ENCODE results near the gene RIMBP2.
"Not testable (repeated sequence)": the region's sequence is repeated elsewhere in the genome, so short reads cannot be mapped to it uniquely, and the experiment has no call there.

RIMBP2 gene

DNA sequence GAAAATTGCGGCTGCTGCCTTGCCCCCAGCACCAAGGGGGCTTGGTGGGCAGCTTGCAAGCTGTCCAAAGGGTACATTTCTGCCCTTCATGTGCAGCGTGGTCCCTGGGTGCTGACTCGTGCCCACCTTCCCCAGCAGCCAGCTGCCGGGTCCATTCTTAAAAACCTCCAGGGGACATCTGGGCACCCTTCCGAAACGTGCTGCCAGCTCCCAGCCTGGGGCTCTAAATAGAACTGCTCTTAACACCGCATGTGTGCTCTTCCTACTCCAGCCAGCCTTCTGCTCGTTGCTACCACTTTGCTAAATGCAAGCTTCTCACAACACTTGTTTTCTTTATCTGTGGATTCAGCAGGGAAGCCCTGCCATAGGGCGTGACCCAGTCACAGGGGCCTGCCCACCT is 66.0 kb downstream of the RIMBP2 start:
- DNase-seq: no peak

DNA sequence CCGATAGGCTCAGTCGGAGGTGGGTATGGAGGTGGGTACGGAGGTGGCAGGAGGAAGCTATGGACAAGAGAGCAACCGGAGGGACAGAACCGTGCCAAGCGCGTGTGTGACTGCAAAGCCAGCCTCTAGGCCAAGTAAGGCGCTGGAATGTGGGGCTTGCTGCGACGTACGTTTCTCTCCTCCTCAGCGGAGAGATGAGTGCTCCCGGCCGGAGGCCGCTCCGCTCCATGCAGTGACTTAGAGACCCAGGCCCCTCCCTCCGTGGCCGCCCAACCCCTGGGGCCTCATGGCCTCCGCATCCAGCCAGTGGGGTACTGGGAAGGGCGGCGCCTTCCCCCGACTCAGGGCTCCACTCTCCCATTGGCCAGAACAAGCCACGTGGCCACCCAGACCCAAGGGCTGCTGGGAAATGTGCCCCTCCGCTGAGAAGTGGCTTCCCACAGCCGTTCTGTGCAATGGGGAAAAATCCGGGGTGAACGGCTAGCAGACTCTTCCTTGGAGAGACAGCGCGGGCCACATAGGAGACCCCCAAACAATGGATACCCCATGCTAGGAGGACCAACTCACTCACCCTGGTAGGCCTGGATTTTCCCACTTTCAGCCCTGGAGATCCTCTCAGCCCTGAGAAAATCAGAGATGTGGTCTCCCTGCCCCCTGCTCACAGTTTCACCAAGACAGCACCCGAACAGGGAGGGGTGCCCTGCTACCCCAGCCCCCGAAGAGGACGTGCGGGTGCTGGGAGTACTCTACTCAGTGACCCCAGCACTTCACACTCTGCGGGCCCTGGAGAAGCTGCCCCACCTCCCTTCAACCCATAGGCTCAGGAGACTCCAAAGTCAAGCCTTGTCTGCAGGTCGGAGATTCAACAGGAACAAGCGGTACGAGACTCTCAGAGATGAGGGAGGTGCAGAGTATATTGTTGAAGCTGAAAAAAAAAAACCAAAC is 66.7 kb downstream of the RIMBP2 start:
- DNase-seq: no peak

DNA sequence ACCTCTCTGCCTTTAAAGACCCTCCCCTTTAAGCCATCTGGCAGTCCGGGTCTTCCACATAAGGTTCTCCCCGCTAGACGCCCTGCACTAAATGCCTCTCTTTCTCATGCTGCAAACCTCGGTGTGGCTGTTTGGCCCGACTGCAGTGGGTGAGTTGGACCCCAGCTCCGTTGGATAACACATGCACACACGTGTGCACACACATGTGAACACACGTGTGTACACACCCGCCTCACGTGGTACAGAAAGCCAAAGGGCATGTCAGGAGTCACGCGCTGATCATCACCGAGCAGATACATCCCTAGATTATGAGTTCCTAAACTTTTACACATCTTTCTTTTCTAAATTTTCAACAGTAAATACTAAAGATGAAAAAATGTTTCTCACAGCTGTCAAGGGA is 68.3 kb downstream of the RIMBP2 start:
- no peak for DNase-seq

DNA sequence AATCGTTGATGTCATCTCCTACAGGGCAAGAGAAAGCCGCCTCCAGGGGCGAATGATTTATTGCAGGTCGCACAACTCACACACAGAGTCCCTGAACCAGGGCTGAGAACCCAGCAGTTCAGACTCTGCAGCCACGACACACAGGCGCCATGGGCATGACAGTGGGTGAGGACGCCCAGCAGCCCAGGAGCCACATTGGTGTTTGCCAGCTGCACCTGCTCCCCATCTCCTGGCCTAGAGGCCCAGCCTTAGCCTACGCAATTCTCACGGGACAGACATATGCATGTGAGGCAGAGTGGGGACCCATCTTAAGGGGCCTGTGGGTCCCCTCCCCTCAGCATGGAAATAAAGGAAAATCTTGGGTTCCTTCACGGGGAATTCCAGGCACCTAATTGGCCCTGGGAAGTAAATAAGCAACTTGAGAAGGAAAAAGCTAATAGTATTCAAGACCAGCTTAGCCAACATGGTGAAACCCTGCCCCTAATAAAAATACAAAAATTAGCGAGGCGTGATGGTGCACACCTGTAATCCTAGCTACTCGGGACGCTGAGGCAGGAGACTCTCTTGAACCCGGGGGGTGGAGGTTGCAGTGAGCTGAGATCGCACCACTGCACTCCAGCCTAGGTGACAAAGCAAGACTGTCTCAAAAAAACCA is 69.3 kb downstream of the RIMBP2 start:
- DNase-seq: no peak

DNA sequence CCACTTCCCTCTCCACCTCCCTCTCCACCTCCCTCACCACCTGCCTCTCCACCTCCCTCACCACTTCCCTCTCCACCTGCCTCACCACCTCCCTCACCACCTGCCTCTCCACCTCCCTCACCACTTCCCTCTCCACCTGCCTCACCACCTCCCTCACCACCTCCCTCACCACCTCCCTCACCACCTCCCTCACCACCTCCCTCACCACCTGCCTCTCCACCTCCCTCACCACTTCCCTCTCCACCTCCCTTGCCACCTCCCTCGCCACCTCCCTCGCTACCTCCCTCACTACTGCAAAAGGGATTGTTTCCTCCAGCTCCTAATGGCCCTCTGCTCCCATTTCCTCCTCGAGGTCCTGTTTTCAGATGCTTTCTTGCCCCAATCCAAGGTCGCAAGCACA is 69.9 kb downstream of the RIMBP2 start:
- not testable (repeated sequence) for DNase-seq

DNA sequence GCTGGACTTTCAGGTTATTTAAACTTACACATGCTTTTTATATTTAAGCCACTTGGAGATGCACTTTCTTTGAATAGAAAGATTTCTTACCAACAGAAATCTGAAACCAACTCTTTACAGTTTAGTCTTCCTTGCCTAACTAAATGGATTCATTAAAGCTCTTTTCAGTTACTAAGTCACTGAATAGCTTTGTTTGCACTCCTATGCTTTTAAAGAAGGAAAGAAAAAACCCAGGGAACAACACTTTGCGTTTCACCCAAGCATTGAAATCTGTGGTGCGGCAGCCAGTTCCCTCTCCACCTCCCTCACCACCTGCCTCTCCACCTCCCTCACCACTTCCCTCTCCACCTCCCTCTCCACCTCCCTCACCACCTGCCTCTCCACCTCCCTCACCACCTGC is 70.3 kb downstream of the RIMBP2 start:
- DNase-seq: no peak

DNA sequence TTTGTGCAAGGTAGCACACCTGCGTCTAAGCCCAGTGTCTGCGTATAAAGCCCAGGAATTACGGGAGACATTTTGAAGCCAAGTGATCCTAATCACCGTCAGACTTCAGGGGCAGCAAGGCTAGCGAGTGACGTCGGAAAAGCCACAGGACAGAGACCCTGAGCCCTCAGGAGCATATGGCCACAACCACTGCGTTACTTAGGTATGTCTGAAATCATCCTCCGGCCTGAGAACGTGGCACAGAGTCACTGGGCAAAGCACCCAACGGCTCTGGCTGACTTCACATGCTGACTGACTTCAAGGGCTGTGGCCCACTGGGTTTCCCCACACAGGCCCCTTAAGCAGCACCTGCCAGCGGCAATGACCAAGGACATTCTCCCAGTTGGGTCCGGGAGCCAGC is 71.5 kb downstream of the RIMBP2 start:
- no peak for DNase-seq

DNA sequence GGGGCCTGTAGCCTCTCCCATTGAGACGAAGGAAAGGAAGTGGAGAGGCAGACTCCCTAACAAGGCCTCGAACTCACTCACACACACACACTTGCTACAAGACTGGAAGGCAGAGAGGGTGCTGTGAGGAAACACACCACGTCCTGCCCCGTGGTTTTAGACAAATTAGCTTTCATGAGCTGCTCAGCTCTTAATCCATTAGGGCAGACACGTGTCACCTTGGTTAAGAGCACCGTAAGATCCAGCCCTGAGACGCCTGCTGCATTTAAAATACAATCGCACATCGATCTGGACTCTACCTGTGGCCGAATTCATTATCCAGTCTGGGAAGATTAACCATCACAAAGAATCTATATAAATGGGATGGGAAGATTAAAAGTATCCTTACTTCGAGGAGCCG is 72.0 kb downstream of the RIMBP2 start:
- DNase-seq: no peak

DNA sequence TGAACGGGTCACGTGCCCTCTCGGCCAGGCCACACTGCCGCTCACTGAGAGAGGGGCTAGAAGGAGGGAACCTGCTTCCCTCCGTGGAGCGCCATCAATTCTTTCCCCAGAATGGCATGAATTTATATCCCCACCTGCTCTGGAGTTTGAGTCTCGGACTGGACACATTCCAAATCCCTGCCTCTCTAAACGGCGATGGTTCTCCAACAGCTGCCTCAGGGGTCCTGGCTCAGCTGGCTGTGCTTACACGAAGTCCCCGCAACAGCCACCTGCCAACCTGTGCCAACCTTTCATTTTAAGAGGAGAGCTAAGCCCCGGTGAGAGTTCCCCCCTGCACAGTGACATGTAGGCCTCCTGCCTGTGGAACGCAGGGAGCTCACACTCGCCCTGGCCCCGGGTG is 73.2 kb downstream of the RIMBP2 start:
- no peak for DNase-seq

DNA sequence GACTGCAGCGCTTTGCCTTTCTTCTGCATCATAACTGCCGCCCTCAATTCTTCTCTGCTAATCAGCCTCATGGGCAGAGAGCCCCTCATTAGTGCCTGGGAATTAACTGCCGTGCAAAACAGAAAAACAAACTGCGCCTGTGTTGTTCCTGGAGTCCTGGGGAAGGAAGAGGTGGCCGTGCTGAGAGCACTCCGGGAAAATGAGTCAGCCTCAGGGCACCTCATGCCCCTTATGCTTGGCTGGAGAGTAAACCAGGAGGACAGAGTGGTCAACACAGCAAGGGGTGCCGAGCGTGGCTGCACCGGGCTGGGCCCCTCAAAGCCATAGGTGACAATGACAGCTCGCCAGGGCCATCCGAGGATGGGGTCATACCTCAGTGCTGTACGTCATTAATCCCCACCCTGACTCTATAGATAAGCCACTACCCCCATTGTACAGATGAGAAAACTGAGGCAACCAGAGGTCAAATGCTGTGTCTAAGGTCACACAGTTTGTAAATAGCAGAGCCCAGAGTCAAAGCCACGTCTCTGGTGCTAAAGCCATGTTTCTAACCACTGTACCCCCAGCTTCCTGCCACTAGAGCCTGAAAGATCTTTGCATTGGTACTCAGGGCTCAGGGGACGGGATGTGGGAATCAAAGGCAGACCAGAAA is 74.4 kb downstream of the RIMBP2 start:
- no peak for DNase-seq

DNA sequence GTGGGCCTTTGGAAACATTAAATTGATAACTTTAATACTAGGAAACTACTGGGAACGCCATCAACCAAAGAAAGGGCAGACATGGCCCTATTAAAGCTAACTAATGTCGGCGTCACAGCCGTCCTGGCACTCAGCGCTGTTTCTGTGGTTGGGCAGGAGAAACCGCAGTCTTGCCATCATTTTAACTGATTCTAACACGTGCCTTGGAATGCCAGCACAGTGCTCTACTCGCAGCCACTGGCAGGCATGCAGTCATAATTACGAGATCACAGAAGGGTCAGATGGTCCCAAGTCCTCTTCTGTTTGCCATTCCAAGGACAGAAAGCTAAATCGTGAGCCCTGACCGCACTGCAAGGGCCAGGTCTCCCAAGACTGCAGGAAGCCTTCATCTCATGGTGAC is 75.2 kb downstream of the RIMBP2 start:
- no peak for DNase-seq

DNA sequence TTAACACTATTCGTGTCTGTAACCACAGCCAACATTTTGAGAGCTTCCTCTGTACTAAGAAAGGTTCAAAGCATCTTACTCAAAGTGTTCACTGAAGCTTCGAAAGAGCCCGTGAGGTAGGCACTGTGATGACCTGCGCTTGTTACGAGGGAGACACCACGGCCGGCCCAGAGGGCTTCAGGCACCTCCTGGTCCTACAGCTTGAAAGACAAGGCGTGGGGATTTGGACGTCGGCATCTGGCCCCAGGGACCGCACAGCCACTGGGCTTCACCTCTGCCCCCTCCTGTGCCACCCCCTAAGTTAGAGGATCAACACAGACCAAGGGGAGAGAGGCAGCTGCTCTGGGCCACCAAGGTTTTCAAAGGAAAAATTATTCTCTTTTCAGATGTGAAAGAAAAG is 75.6 kb downstream of the RIMBP2 start:
- DNase-seq: no peak

DNA sequence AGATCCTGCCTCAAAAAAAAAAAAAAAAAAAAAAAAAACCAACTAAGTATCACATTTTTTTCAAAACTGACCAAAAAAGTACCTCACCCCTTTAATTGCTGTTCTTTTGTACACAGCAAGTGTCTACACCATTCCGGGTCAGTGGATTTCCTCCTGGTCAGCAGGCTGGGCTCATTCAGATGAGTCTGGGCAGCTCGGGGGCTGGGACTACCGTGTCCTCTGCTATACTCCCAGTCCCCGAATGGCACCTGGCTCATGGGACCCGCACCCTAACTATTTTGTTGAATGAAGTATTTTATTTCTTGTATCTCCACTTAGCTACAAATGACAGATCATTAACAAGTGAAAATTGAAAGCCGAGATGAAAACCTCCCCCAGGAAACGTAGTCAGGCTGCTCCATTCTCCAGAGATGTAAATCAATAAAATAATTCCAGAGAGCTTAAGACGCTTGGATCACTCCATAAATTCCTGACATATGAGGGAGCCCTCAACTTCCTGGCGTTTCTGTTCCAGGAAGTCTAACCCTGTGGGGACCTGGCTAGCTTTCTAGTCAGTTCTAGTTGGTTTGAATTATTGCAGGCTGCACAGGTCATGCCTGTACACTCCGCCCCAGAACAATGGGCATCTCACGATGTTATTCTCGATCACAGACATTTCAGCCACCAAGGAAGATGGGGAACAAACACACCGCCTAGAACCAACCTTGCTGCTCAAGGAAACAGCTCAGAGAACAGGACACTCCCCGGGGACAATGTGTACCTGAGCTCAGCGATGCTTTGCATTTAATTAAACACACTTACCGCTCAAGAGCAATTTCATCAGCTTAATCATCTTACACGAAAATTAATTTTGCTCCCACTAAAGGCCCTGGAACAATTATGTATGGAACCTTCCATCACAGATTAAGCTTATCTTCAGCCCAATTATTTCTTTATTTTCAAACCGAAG is 76.3 kb downstream of the RIMBP2 start:
- DNase-seq: no peak

DNA sequence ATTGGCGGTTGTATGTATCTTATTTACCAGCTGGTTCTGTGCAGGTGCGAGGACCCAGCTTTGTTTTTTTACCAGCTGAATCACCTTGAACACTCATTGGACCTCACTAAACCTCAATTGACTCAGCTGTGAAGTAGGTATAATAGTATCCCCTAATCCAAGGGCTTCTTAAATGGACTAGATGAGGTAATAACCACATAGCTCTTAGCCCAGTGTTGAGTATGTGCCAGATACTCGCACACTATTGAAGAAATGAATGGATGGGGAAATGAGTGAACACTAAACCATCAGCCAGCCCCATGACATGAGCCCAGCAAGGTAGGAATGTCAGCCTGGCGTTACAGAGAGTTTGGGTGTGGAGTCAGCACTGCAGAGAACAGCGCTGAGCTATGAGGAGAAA is 79.7 kb downstream of the RIMBP2 start:
- DNase-seq: no peak

DNA sequence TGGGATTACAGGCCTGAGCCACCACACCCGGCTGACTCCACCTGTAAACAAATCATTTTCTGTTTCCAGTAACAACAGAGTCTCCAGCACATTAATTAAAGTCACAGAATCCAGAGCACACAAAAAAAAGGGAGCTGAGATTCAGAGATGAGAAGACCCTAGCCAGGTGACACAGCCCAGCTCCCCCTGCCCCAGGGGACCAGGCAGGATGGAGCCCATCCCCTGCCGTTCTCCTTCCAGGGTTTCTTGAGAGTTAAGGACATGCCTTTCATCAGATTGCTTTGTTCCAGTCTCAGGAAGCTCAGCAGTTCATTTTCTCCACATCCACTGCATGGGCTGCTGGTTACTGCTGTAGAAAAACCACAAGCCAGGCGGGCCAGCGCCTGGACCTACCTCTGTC is 81.2 kb downstream of the RIMBP2 start:
- no peak for DNase-seq

DNA sequence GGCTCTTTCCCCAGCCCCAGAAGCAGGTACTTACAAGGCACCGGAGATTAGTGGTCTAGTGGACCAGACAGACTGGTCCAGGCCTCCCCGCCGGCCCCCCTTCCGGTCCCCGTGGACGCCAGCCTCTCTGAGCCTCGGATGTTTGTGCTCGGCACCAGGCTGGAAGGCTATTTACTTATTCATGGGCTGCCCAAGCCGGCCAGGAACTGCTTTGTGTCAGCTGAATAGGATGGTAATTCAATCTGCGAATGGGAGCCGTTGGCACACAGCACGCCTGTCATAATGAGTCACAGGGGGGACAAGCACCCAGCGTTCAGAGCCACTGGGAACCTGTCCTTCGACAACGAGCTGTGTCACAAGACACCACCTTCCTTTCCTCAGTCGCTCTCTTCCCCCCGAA is 82.3 kb downstream of the RIMBP2 start:
- DNase-seq: peak; percentile 98

DNA sequence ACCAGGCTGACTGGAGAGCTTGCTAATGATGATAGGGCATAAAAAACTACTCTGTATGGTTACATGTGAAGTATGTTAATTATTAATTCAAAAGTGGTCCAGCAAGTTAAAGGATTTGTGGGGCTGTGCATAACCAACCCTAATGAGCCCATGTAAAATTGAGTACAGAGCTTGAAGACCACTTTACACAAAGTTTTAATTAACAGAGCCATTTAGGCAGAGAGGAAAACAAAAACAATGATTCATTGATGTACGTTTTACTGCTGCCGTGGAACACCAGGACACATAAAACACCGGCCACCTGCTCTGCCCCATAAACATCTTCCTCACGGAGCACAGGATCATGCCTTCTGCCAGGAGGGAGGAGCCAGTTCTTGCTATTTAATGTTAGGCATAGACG is 83.5 kb downstream of the RIMBP2 start:
- DNase-seq: peak; percentile 36

DNA sequence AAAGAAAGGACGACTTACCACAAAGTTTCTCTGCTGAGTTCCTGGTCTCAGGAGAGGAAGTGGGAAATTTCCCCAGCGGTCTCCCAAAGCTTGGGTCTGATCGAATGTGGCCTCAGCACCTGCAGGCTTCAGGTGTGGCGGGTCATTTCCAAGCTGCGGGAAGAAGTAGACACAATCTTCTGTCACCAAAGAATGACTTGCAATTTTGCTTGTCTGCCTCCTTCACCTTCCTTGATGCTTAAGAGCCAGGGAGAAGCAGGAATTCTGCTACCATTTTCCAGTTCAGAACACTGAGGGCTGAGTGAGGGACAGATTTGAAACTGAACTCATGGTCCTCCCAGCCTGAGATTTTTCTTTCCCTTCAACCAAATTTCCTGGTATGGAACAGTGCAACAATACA is 87.8 kb downstream of the RIMBP2 start:
- no peak for DNase-seq

DNA sequence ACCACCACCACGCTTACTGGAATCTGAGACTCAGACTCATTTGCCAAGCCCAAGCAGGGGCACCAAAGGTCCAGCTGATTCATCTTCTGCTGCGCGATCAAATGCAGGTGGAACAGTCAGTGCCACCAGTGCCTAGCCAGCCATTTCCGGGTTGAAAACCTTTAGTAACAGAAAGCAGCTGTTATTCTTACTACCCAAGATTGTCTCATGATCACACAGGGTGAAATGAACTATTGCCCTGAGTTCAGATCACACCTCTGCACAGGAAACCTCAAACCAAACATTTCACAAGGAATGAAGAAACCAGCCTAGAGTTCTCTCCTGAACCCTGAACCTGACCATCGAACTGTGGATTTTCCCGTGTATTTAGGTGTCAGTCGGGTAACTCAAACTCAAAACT is 88.9 kb downstream of the RIMBP2 start:
- no peak for DNase-seq

DNA sequence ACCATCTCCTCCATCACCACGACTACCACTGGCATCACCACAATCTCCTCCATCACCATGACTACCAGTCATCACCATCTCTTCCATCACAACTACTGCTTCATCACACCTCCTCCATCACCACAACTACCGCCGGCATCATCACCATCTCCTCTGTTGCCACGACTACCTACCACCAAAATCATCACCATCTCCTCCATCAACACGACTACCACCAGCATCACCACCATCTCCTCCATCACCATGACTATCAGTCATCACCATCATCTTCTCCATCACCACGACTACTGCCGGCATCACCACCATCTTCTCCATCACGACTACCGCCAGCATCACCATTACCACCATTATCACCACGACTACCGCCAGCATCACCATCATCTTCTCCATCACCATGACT is 89.5 kb downstream of the RIMBP2 start:
- no peak for DNase-seq

DNA sequence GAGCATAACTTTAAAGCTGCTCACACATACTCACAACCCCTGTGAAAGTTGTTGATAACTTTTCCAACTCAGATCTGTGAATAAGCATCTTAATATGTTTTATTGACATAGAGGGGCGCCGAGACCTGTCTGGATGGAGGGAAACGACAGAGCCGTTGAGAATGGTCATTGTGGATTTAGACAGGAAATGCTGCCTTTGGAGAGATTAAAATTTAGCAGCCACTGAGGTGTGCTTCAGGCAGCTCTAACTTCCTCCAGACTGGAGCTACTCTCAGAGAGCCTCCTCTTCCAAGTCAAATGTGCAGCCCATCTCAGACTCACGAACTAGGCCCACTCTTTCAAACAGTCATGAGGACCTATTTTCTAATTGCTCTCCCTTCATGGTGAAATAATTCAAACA is 90.9 kb downstream of the RIMBP2 start:
- no peak for DNase-seq

DNA sequence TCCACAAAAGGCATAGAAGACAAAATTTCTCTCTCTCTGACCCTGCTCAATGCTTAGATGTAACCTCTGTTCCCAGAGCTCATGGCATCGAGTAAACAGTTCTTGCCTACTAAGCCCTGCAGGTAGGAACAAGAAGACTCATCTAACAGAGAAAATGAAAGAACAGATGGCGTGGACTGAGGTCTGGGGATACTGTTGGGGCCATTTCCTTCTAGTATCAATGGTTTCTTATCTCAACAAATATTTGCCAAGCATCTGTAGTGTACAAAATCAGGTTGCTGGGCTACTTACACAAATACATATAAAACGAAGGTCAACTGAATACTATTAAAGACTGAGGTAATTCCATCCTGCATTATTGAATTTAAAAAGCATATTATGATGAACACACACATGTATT is 93.3 kb downstream of the RIMBP2 start:
- no peak for DNase-seq
